Neuronal stem cell (in vitro differentiated cells): ENCODE data around the gene SVIL.
A peak's percentile ranks its signal among the peaks of the same experiment; 100 is the strongest.

Experiments
- DNase-seq: peaks from one replicate; pipeline ENCODE4 v3.0.0-alpha.2; 2013; ENCODE audit warnings: low spot score
- H2AFZ ChIP-seq: one replicate; pipeline ENCODE4 v1.6.1; 2013; ENCODE audit warnings: mild to moderate bottlenecking, low read length, inconsistent platforms
- H2AK5ac ChIP-seq: 2 replicates; pipeline ENCODE4 v1.6.1; 2013; ENCODE audit warnings: low read depth, mild to moderate bottlenecking, inconsistent platforms, low read length, moderate library complexity, mixed read lengths
- H2BK120ac ChIP-seq: 2 replicates; pipeline ENCODE4 v1.6.1; 2013; ENCODE audit warnings: low read depth, mild to moderate bottlenecking, inconsistent platforms, low read length, moderate library complexity, mixed read lengths
- H2BK12ac ChIP-seq: one replicate; pipeline ENCODE4 v1.6.1; 2013; ENCODE audit warnings: low read length, inconsistent platforms
- H2BK15ac ChIP-seq: 2 replicates; pipeline ENCODE4 v1.6.1; 2013; ENCODE audit warnings: mild to moderate bottlenecking, low read length, inconsistent platforms, mixed read lengths
- H2BK5ac ChIP-seq: one replicate; pipeline ENCODE4 v1.6.1; 2013; ENCODE audit warnings: inconsistent platforms, mild to moderate bottlenecking, low read length, moderate library complexity
- H3K14ac ChIP-seq: one replicate; pipeline ENCODE4 v1.6.1; 2013; ENCODE audit warnings: low read length, inconsistent platforms
- H3K18ac ChIP-seq: 2 replicates; pipeline ENCODE4 v1.6.1; 2013; ENCODE audit warnings: low read length, inconsistent platforms
- H3K23ac ChIP-seq: 2 replicates; pipeline ENCODE4 v1.6.1; 2013; ENCODE audit warnings: low read depth, mild to moderate bottlenecking, mixed read lengths, low read length, inconsistent platforms; ENCODE audit not compliant: poor library complexity
- H3K27ac ChIP-seq: replicated peaks from 3 replicates; pipeline ENCODE4 v1.5.1; 2013; ENCODE audit warnings: low read length, inconsistent platforms
- H3K27me3 ChIP-seq, 3 experiments: 2 replicates each; pipeline ENCODE4 v1.6.1; 2013; ENCODE audit warnings: low read length in 3 of 3, mild to moderate bottlenecking in 2 of 3, inconsistent platforms in 1 of 3, low read depth in 1 of 3, mixed read lengths in 1 of 3, moderate library complexity in 1 of 3; ENCODE audit not compliant: control insufficient read depth in 3 of 3, insufficient read depth in 3 of 3
- H3K36me3 ChIP-seq, 2 donors: replicated peaks in 1 of 2; 2 replicates each; pipeline ENCODE4 v1.6.1; 2013; ENCODE audit warnings: low read length in 2 of 2; ENCODE audit not compliant: control insufficient read depth in 2 of 2, insufficient read depth in 2 of 2
- H3K4ac ChIP-seq: 2 replicates; pipeline ENCODE4 v1.6.1; 2013; ENCODE audit warnings: inconsistent platforms, mild to moderate bottlenecking, low read length, moderate library complexity
- H3K4me1 ChIP-seq, 2 donors: 1 replicate in 1 of 2; 2 replicates in 1 of 2; pipeline ENCODE4 v1.6.1; 2013; ENCODE audit warnings: low read length in 2 of 2, low read depth in 1 of 2; ENCODE audit not compliant: control insufficient read depth in 2 of 2, insufficient read depth in 1 of 2
- H3K4me2 ChIP-seq: one replicate; pipeline ENCODE4 v1.6.1; 2013; ENCODE audit warnings: mild to moderate bottlenecking, low read length, inconsistent platforms; ENCODE audit not compliant: insufficient read depth, poor library complexity, severe bottlenecking
- H3K4me3 ChIP-seq, 2 donors: 2 replicates each; pipeline ENCODE4 v1.5.1; 2013; ENCODE audit warnings: low read length in 2 of 2, mild to moderate bottlenecking in 2 of 2, inconsistent platforms in 1 of 2, moderate library complexity in 1 of 2
- H3K79me1 ChIP-seq: one replicate; pipeline ENCODE4 v1.6.1; 2013; ENCODE audit warnings: low read depth, mild to moderate bottlenecking, inconsistent platforms, low read length, moderate library complexity
- H3K9ac ChIP-seq: one replicate; pipeline ENCODE4 v1.6.1; 2013; ENCODE audit warnings: mild to moderate bottlenecking, low read depth, low read length, inconsistent platforms; ENCODE audit not compliant: poor library complexity
- H3K9me3 ChIP-seq, 2 donors: replicated peaks in 1 of 2; 2 replicates each; pipeline versions ENCODE3 to v1.6.1; 2013; ENCODE audit warnings: low read length in 2 of 2, mild to moderate bottlenecking in 2 of 2, inconsistent platforms in 1 of 2, low read depth in 1 of 2, mixed read lengths in 1 of 2, moderate library complexity in 1 of 2; ENCODE audit not compliant: control insufficient read depth in 2 of 2, insufficient read depth in 1 of 2
- H4K8ac ChIP-seq: one replicate; pipeline ENCODE4 v1.6.1; 2013; ENCODE audit warnings: low read depth, mild to moderate bottlenecking, inconsistent platforms, low read length, moderate library complexity
- H4K91ac ChIP-seq: one replicate; pipeline ENCODE4 v1.6.1; 2013; ENCODE audit warnings: low read length, low read depth, mild to moderate bottlenecking, inconsistent platforms; ENCODE audit not compliant: poor library complexity
- WGBS, 2 donors: extraction: QIAGEN DNeasy Blood & Tissue Kit; methylation state at CpG; one replicate each; pipeline ENCODE4 v1.1.7; 2013; ENCODE audit warnings: missing lambda C conversion rate in 2 of 2, mixed read lengths in 1 of 2; ENCODE audit not compliant: insufficient read length in 2 of 2, insufficient replicate concordance in 1 of 2; ENCODE audit errors: extremely low coverage in 2 of 2; 5-methylcytosine and 5-hydroxymethylcytosine counted together

SVIL gene

GRCh38 chr10:29532256-29532878, 102.4 kb downstream of the SVIL start:
- H3K4me1 ChIP-seq: peaks cover 8 to 9% of the 10 kb centered on the region in 2 donors

GRCh38 chr10:29530112-29530976, 104.4 kb downstream of the SVIL start:
- no peak overlapping the region for H2BK12ac ChIP-seq
- no peak overlapping the region for H3K4ac ChIP-seq
- H3K4me1 ChIP-seq: peaks cover 3 to 8% of the 10 kb centered on the region in 2 donors
- H3K9me3 ChIP-seq: no peaks in the 10 kb centered on the region
- H3K14ac ChIP-seq: no peak overlapping the region
- no peak overlapping the region for H2BK5ac ChIP-seq
- H3K23ac ChIP-seq: no peak overlapping the region
- no peak overlapping the region for H2BK120ac ChIP-seq
- H2BK15ac ChIP-seq: no peak overlapping the region
- no peak overlapping the region for H2AFZ ChIP-seq
- no peak overlapping the region for H3K4me2 ChIP-seq
- no peak overlapping the region for H4K91ac ChIP-seq
- no peaks in the 10 kb centered on the region for H3K27me3 ChIP-seq
- DNase-seq: peak; percentile 14
- peaks cover 3 to 11% of the 10 kb centered on the region in 2 donors for H3K36me3 ChIP-seq
- H3K4me3 ChIP-seq: no peak overlapping the region
- H3K27ac ChIP-seq: peak overlapping the region; percentile 46
- H2AK5ac ChIP-seq: no peak overlapping the region
- no peak overlapping the region for H4K8ac ChIP-seq
- H3K18ac ChIP-seq: no peak overlapping the region
- no peak overlapping the region for H3K9ac ChIP-seq
- no peaks in the 10 kb centered on the region for H3K79me1 ChIP-seq
- no CpG with 5 or more reads among the region's 9 CpGs for WGBS, 2 donors

More at GRCh38 chr10:29532256-29532878, 102.4 kb downstream of the SVIL start:
- H3K23ac ChIP-seq: peak overlapping the region; percentile 23
- no peak overlapping the region for H3K9ac ChIP-seq
- no peaks in the 10 kb centered on the region for H3K9me3 ChIP-seq
- no peak for DNase-seq
- no peak overlapping the region for H3K14ac ChIP-seq
- peaks cover 3 to 8% of the 10 kb centered on the region in 2 donors for H3K36me3 ChIP-seq
- peak overlapping the region; percentile 48 for H3K27ac ChIP-seq
- no peak overlapping the region for H2AFZ ChIP-seq
- no peak overlapping the region for H2BK120ac ChIP-seq
- H3K79me1 ChIP-seq: no peaks in the 10 kb centered on the region
- no peak overlapping the region for H2AK5ac ChIP-seq
- H3K4ac ChIP-seq: no peak overlapping the region
- no peak overlapping the region for H4K91ac ChIP-seq
- no peak overlapping the region for H2BK15ac ChIP-seq
- no peak overlapping the region for H3K4me3 ChIP-seq
- H3K18ac ChIP-seq: no peak overlapping the region
- no peak overlapping the region for H3K4me2 ChIP-seq
- no peak overlapping the region for H2BK5ac ChIP-seq
- H2BK12ac ChIP-seq: no peak overlapping the region
- no CpG with 5 or more reads among the region's 19 CpGs for WGBS, 2 donors
- no peak overlapping the region for H4K8ac ChIP-seq
- H3K27me3 ChIP-seq: no peaks in the 10 kb centered on the region

- Histone ChIP-seq H4K8ac (no peak overlapping the region), H2BK120ac (no peak overlapping the region), H3K4me1 (peaks cover 0 to 8% of the 10 kb centered on the region in 2 donors), H3K27ac (no peak overlapping the region), H3K36me3 (peaks cover 9 to 16% of the 10 kb centered on the region in 2 donors), H3K4me3 (no peak overlapping the region), H3K23ac (no peak overlapping the region), H3K9ac (no peak overlapping the region), H3K4me2 (no peak overlapping the region), H2AK5ac (no peak overlapping the region), H3K9me3 (no peaks in the 10 kb centered on the region), H3K27me3 (no peaks in the 10 kb centered on the region), H3K79me1 (no peaks in the 10 kb centered on the region), H2AFZ (no peak overlapping the region), H3K4ac (no peak overlapping the region), H3K18ac (no peak overlapping the region), H4K91ac (no peak overlapping the region), H2BK15ac (no peak overlapping the region), H2BK12ac (no peak overlapping the region), H2BK5ac (no peak overlapping the region), H3K14ac (no peak overlapping the region)
- no CpG with 5 or more reads among the region's 6 CpGs for WGBS, 2 donors
- no peak for DNase-seq
Observed at GRCh38 chr10:29529146-29529545, 105.6 kb downstream of the SVIL start.

- no peak overlapping the region for H4K91ac ChIP-seq
- peaks cover 2 to 15% of the 10 kb centered on the region in 2 donors for H3K4me1 ChIP-seq
- no peak overlapping the region for H4K8ac ChIP-seq
- no peak for DNase-seq
- no peak overlapping the region for H2BK120ac ChIP-seq
- no peak overlapping the region for H3K4me3 ChIP-seq
- no peak overlapping the region for H3K4ac ChIP-seq
- H3K4me2 ChIP-seq: no peak overlapping the region
- H3K79me1 ChIP-seq: no peaks in the 10 kb centered on the region
- H3K9ac ChIP-seq: no peak overlapping the region
- H3K18ac ChIP-seq: no peak overlapping the region
- no peak overlapping the region for H2BK5ac ChIP-seq
- H2AFZ ChIP-seq: no peak overlapping the region
- H3K23ac ChIP-seq: no peak overlapping the region
- WGBS, 2 donors: no CpG with 5 or more reads among the region's 7 CpGs
- H3K14ac ChIP-seq: no peak overlapping the region
- no peak overlapping the region for H2AK5ac ChIP-seq
- peaks cover 21 to 33% of the 10 kb centered on the region in 2 donors for H3K36me3 ChIP-seq
- no peaks in the 10 kb centered on the region for H3K27me3 ChIP-seq
- H3K9me3 ChIP-seq: no peaks in the 10 kb centered on the region
- H2BK12ac ChIP-seq: no peak overlapping the region
- no peak overlapping the region for H2BK15ac ChIP-seq
- no peak overlapping the region for H3K27ac ChIP-seq
Observed at GRCh38 chr10:29525762-29526161, 109.0 kb downstream of the SVIL start.
